Neutrophil (primary cell): ENCODE data around the gene ELL.
A peak's percentile ranks its signal among the peaks of the same experiment; 100 is the strongest.

Experiments used
- H3K27ac ChIP-seq: fragments of 200-600 bp; sonication (generic); 2 replicates; pipeline ENCODE4 v1.5.1; 2016; ENCODE audit warnings: mild to moderate bottlenecking, moderate library complexity
- H3K27me3 ChIP-seq: fragments of 200-600 bp; sonication (generic); 2 replicates; pipeline ENCODE4 v1.6.0; 2016; ENCODE audit warnings: mild to moderate bottlenecking
- H3K36me3 ChIP-seq: fragments of 200-600 bp; sonication (generic); 2 replicates; pipeline ENCODE4 v1.5.1; 2017
- H3K4me1 ChIP-seq, 2 experiments: fragments of 200-600 bp in 1 of 2; sonication (generic) in 1 of 2; 1 replicate in 1 of 2; 2 replicates in 1 of 2; pipeline versions ENCODE4 v1.5.1 to v1.6.1; 2013 to 2016; ENCODE audit warnings: low read depth in 1 of 2, low read length in 1 of 2, mild to moderate bottlenecking in 1 of 2, moderate library complexity in 1 of 2; ENCODE audit not compliant: control insufficient read depth in 1 of 2, insufficient read depth in 1 of 2
- H3K4me3 ChIP-seq, 2 experiments: fragments of 200-600 bp in 1 of 2; sonication (generic) in 1 of 2; 1 replicate in 1 of 2; 2 replicates in 1 of 2; pipeline ENCODE4 v1.5.1; 2013 to 2016; ENCODE audit warnings: low read depth in 1 of 2, low read length in 1 of 2, mild to moderate bottlenecking in 1 of 2, moderate library complexity in 1 of 2
- H3K9me3 ChIP-seq: fragments of 200-600 bp; sonication (generic); 2 replicates; pipeline ENCODE4 v1.5.1; 2016
- TF ChIP-seq, protein P1 (sequence below): fragments of 200-600 bp; sonication (generic); IDR thresholded peaks from 2 replicates; pipeline ENCODE4 v1.5.1; 2016; ENCODE audit warnings: antibody characterized with exemption

Gene ELL

DNA sequence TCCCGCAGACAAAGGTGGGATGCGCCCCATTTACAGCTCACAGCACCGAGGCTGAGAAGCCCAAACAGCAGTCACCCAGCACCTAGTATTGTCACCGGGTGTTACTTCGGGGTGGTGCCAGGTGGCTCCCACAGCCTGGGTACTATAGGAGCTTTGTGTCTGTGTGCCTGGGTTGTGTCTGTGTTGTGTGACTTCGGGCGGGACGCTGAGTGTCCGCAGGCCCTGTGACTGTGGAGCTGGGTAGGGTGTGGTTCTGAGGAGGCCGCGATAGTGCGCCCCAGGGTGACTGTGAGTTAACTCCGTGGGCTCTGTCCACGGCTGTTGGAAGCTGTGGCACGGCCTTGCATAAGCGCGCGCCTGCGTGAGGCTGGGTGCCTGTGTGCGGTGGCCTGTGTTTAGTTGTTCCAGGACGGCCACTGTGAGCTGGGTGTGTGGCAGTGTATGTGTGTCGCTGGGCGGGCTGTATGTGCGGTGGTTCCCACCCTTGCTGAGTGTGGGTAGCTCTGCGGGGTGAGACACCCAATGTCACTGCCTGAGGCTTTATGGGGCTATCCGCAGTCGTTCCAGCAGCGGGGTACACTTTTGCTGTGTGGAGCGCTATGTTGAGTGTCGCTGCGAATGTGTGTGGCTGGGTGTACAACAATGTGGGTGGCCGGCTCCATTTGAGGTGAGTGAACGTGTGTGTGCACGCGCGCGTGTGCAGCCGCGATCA lies 103.2 kb downstream of the ELL start:
- H3K9me3 ChIP-seq = no peaks in the 10 kb centered on the region
- peak overlapping the region; percentile 72 for H3K27ac ChIP-seq
- H3K36me3 ChIP-seq = no peaks in the 10 kb centered on the region
- TF ChIP-seq, protein P1, sequence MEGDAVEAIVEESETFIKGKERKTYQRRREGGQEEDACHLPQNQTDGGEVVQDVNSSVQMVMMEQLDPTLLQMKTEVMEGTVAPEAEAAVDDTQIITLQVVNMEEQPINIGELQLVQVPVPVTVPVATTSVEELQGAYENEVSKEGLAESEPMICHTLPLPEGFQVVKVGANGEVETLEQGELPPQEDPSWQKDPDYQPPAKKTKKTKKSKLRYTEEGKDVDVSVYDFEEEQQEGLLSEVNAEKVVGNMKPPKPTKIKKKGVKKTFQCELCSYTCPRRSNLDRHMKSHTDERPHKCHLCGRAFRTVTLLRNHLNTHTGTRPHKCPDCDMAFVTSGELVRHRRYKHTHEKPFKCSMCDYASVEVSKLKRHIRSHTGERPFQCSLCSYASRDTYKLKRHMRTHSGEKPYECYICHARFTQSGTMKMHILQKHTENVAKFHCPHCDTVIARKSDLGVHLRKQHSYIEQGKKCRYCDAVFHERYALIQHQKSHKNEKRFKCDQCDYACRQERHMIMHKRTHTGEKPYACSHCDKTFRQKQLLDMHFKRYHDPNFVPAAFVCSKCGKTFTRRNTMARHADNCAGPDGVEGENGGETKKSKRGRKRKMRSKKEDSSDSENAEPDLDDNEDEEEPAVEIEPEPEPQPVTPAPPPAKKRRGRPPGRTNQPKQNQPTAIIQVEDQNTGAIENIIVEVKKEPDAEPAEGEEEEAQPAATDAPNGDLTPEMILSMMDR = no peak
- peaks cover 53 to 54% of the 10 kb centered on the region in 2 experiments for H3K4me1 ChIP-seq
- peaks cover 87% of the 10 kb centered on the region for H3K27me3 ChIP-seq
- H3K4me3 ChIP-seq = peak overlapping the region; percentile 59 to 77

GRCh38 chr19:18418029-18418482 lies 103.8 kb downstream of the ELL start:
- Histone ChIP-seq H3K9me3 (no peaks in the 10 kb centered on the region), H3K4me1 (peaks cover 53 to 54% of the 10 kb centered on the region in 2 experiments), H3K27ac (peak overlapping the region; percentile 72), H3K4me3 (peak overlapping the region; percentile 59 to 77), H3K27me3 (peaks cover 92% of the 10 kb centered on the region), H3K36me3 (no peaks in the 10 kb centered on the region)
- TF ChIP-seq, protein P1 = no peak

- Histone ChIP-seq H3K36me3 (no peaks in the 10 kb centered on the region), H3K9me3 (no peaks in the 10 kb centered on the region), H3K4me3 (peak overlapping the region; percentile 59 to 77), H3K27ac (peak overlapping the region; percentile 72), H3K4me1 (peaks cover 53 to 54% of the 10 kb centered on the region in 2 experiments), H3K27me3 (peaks cover 95% of the 10 kb centered on the region)
- TF ChIP-seq, protein P1 = peak; percentile 22
Observed at GRCh38 chr19:18417250-18418028, 104.4 kb downstream of the ELL start.

- peaks cover 53 to 54% of the 10 kb centered on the region in 2 experiments for H3K4me1 ChIP-seq
- H3K9me3 ChIP-seq = no peaks in the 10 kb centered on the region
- peak overlapping the region; percentile 72 for H3K27ac ChIP-seq
- no peaks in the 10 kb centered on the region for H3K36me3 ChIP-seq
- peaks cover 97% of the 10 kb centered on the region for H3K27me3 ChIP-seq
- TF ChIP-seq, protein P1 = no peak
- H3K4me3 ChIP-seq = peak overlapping the region; percentile 59 to 77
Observed at GRCh38 chr19:18416778-18417249, 105.1 kb downstream of the ELL start.

DNA sequence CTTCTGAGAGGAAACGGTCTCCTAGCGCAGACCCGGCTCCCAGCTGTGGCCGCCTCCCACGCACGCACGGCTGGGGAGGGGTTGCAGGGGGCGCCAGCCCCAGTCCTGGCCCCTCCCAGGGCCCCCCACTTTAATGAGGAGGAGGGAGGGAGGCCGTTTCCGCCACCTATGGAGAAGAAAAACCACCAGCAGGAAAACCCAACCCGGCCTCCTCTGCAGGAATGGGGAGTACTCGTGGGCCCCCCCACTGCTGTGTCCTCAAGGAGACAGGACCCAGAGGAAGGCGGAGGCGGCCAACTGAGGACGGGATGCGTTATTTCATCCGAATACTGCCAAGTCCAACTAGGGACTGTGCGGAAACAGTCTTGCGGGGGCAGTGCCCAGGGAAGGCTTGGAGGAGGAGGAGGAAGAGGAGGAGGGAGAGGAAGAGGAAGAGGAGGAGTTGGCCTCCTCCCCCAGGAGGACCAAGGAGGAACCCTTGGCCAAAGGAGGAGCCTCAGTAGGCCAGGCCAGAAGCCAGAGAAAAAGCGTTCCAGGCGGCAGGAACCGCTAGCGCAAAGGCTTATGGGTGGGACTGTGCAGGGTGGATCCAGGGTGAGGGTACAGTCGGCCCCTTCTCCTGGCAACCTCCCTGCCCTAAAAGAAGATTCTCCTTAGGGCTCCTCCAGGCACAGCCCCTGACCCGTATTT lies 106.5 kb downstream of the ELL start:
- TF ChIP-seq, protein P1 = no peak
- no peaks in the 10 kb centered on the region for H3K9me3 ChIP-seq
- H3K4me1 ChIP-seq = peaks cover 53 to 54% of the 10 kb centered on the region in 2 experiments
- peaks cover 91% of the 10 kb centered on the region for H3K27me3 ChIP-seq
- H3K27ac ChIP-seq = peak overlapping the region; percentile 59
- peak overlapping the region; percentile 22 to 59 for H3K4me3 ChIP-seq
- no peaks in the 10 kb centered on the region for H3K36me3 ChIP-seq
